Measurements from ENCODE around the gene PHLPP1. TPM values are rescaled to one million over a fixed set of nuclear protein-coding genes. Genes with fewer than 3 reads are reported as not detected.

PHLPP1 gene
- total RNA-seq, 1 donor from 2014 or later = 29.6 TPM

DNA sequence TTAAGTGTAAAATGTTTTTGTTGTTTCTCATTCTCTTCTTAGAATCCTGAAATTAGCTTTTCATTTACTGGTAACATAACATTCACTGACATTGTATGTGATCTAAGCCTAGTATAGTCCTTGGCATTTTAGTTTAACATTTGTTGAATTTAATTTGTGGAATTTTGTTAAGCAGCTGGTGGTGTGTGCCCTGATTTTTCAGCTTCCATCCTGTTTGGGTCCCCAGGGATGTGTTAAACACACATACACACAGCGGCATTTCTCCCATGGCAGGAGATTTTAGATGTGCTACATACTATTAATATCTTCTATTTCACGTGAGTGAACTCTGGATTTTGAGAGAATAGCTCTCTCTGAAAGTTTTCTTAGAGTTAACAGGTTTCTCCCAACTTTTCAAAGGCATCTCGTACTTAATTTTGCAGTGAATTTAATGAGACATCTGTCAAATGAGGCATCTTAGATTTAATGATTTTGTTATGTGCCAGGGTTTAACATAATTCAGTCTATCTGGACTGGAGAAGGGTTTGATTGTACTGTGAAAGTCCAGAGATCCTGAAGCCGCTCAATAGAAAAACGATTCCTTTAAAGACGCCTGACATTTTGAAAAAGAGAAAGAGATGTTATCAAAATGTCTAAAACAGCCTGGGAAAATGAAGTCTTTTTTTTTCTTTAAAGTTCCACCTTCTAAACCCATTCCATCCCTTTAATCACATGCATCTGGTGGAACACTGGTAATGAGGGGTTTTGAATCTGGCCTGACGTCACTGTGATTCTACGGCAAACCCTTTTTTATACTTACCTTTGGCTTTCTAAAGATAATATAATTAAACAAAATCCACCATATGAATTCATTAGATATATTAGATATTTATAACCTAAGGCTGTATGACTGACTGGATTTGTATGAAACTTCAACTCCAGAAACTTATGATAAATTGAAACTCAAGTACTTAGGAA is 6.8 kb downstream of the PHLPP1 start:
- Mint-ChIP-seq H3K27ac (ENCODE audit: unreplicated experiment) (no peak overlapping the region), H3K4me3 (peak overlapping the region; percentile 76), H3K36me3 (ENCODE audit: low read depth) (no peaks in the 10 kb centered on the region), H3K9me3 (no peaks in the 10 kb centered on the region), H3K4me1 (peaks cover 84% of the 10 kb centered on the region), H3K27me3 (ENCODE audit: low read depth) (no peaks in the 10 kb centered on the region)
- DNase-seq (ENCODE audit: low read depth, low spot score) = no peak
- TF ChIP-seq, protein P1, sequence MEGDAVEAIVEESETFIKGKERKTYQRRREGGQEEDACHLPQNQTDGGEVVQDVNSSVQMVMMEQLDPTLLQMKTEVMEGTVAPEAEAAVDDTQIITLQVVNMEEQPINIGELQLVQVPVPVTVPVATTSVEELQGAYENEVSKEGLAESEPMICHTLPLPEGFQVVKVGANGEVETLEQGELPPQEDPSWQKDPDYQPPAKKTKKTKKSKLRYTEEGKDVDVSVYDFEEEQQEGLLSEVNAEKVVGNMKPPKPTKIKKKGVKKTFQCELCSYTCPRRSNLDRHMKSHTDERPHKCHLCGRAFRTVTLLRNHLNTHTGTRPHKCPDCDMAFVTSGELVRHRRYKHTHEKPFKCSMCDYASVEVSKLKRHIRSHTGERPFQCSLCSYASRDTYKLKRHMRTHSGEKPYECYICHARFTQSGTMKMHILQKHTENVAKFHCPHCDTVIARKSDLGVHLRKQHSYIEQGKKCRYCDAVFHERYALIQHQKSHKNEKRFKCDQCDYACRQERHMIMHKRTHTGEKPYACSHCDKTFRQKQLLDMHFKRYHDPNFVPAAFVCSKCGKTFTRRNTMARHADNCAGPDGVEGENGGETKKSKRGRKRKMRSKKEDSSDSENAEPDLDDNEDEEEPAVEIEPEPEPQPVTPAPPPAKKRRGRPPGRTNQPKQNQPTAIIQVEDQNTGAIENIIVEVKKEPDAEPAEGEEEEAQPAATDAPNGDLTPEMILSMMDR (conservative IDR thresholded peaks at IDR 0.05) = no peak

DNA sequence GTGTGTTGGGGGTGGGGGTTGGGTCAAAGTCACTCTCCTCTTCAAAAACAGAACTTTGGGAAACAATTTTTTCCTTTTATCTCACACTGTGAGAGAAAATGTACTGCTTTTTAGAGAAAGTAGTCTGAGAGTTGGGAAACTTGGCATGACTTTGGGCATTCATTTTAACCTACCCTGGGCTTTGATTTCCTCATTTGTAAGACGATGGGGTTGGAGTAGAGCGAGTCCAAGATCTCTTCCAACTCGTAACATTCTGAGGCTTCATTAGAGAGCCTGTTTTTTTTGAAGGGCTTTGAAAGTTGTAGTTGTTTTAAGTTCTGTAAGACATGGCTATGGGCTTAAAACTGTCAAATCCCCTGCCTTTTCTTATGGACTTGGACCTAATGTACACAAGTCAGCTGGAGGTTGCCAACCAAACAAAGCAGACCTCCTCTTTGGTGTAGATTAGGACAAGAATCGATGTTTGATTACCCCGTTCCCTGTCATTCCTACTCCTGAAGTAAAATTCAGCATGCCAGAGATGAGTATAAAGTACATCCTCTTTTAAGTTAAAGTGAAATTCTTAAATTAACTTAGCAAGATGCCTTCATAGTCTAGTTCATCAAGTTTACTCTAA is 8.4 kb downstream of the PHLPP1 start:
- H3K4me1 Mint-ChIP-seq = peaks cover 69% of the 10 kb centered on the region
- no peak overlapping the region for H3K27ac Mint-ChIP-seq (ENCODE audit: unreplicated experiment)
- peaks cover 1% of the 10 kb centered on the region for H3K36me3 Mint-ChIP-seq (ENCODE audit: low read depth)
- H3K4me3 Mint-ChIP-seq = no peak overlapping the region
- no peaks in the 10 kb centered on the region for H3K9me3 Mint-ChIP-seq
- H3K27me3 Mint-ChIP-seq (ENCODE audit: low read depth) = no peaks in the 10 kb centered on the region
- TF ChIP-seq, protein P1 (conservative IDR thresholded peaks at IDR 0.05) = no peak
- DNase-seq (ENCODE audit: low read depth, low spot score) = no peak

DNA sequence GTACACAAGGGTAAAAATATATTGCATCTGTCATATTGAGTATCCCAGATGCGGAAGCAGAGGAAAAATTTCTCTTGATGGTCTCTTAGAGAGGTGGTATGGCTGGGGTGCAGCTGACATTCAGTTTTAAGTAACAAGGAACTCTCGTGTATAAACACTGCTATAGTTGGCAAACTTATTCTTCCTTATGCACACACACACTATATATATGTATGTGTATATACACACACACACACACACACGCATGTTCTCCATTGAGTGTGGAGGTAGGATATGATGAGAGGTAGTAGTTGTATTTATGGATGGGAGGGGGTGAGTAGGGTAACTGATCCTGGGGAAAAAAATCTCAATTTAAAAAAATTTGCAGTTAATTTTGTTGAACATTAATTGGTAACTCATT is 10.6 kb downstream of the PHLPP1 start:
- Mint-ChIP-seq H3K27me3 (ENCODE audit: low read depth) (no peaks in the 10 kb centered on the region), H3K4me3 (peak overlapping the region; percentile 5), H3K27ac (ENCODE audit: unreplicated experiment) (no peak overlapping the region), H3K9me3 (no peaks in the 10 kb centered on the region), H3K36me3 (ENCODE audit: low read depth) (peaks cover 11% of the 10 kb centered on the region), H3K4me1 (peaks cover 49% of the 10 kb centered on the region)
- TF ChIP-seq, protein P1 (conservative IDR thresholded peaks at IDR 0.05) = no peak
- no peak for DNase-seq (ENCODE audit: low read depth, low spot score)

DNA sequence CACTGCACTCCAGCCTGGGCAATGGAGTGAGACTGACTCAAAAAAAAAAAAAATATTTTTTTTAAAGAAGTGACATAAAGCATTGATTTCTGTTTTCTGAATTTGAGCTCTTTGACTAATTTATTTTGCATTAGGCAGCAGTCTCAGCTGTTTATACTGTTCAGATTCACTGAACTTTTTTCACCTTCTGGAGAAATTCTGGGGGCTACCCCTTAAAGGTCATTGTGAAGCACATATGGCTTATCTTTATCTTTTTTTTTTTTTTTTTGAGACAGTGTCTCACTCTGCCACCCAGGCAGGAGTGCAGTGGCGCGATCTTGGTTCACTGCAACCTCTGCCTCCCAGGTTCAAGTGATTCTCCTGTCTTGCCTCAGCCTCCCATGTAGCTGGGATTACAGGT is 12.9 kb downstream of the PHLPP1 start:
- Mint-ChIP-seq H3K27me3 (ENCODE audit: low read depth) (no peaks in the 10 kb centered on the region), H3K4me1 (peaks cover 27% of the 10 kb centered on the region), H3K36me3 (ENCODE audit: low read depth) (peaks cover 27% of the 10 kb centered on the region), H3K27ac (ENCODE audit: unreplicated experiment) (no peak overlapping the region), H3K9me3 (peaks cover 11% of the 10 kb centered on the region), H3K4me3 (no peak overlapping the region)
- DNase-seq (ENCODE audit: low read depth, low spot score) = no peak
- TF ChIP-seq, protein P1 (conservative IDR thresholded peaks at IDR 0.05) = no peak

DNA sequence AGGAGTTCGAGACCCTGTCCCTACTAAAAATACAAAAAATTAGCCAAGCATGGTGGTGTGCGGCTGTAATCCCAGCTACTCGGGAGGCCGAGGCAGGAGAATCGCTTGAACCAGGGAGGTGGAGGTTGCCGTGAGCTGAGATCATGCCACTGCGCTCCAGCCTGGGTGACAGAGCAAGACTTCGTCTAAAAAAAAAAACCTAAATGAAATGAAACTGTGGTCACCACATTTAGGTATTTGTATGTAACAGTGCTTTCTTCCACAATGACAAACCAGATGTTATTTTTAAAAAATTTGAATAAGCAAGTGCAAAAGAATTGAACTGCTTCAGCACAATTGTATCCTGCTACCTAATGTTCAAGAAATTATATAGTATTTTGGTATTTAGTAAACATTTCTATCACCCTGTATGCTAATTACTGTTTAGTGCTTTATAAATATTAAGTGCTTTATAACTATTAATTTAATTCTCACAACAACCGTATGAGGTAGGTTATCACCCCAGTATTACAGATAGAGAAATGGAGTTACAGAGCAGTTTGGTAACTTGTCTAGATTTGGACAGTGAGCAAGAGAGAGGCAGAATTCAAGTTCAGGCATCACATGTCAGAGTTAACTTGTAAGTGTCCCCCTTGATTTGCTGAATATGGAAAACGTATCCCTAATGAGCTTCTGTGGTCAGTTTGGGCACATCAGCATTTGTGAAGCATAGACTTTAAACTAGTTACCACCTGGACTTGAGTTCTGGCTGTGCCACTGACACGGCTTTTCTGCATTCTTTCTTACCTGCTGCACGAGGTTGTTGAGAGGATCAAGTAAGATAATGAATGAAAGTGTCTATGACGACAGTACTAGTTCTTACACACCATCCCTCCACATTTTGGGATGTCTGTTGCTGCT is 14.4 kb downstream of the PHLPP1 start:
- Mint-ChIP-seq H3K4me3 (no peak overlapping the region), H3K27me3 (ENCODE audit: low read depth) (no peaks in the 10 kb centered on the region), H3K27ac (ENCODE audit: unreplicated experiment) (no peak overlapping the region), H3K36me3 (ENCODE audit: low read depth) (peaks cover 27% of the 10 kb centered on the region), H3K9me3 (peaks cover 11% of the 10 kb centered on the region), H3K4me1 (peaks cover 13% of the 10 kb centered on the region)
- no peak for DNase-seq (ENCODE audit: low read depth, low spot score)
- TF ChIP-seq, protein P1 (conservative IDR thresholded peaks at IDR 0.05) = no peak
